Dermis blood vessel endothelial cell (primary cell): ENCODE results near the gene PCDHGB5. TPM values are rescaled to one million over a fixed set of nuclear protein-coding genes. Genes with fewer than 3 reads are reported as not detected.
"Not testable (repeated sequence)": the region's sequence is repeated elsewhere in the genome, so short reads cannot be mapped to it uniquely, and the experiment has no call there.

Experiments used
- DNase-seq: peaks from one replicate; pipeline ENCODE4 v3.0.0; 2010
- total RNA-seq: library from RNA; depleted of rRNA; stranded (reverse); fragments of >200 nt; gene quantifications from 2 replicates; pipeline ENCODE4 v1.2.3, GENCODE V29; 2014

Gene PCDHGB5
- total RNA-seq, 1 donor from 2014 or later = 11.9 TPM

- peak; percentile 83 for DNase-seq
Observed at GRCh38 chr5:141412854-141413539, 15.2 kb downstream of the PCDHGB5 start, which contains the start of gene PCDHGA10. Gene PCDHGA10, plus strand, starts transcription at chr5:141412987. Its CDS starts 189 bp downstream, at chr5:141413176.

DNA sequence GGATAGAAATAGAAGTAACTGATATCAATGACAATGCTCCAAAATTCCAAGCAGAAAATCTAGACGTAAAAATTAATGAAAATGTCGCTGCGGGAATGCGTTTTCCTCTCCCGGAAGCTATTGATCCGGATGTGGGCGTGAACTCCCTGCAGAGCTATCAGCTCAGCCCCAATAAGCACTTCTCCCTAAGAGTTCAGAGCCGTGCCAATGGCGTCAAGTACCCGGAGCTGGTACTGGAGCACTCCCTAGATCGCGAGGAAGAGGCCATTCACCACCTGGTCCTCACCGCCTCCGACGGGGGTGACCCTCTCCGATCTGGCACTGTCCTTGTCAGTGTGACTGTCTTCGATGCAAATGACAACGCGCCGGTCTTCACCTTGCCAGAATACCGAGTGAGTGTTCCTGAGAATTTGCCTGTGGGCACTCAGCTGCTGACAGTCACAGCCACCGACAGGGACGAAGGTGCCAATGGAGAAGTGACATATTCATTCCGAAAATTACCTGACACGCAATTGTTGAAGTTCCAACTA is 15.9 kb downstream of the PCDHGB5 start:
- no peak for DNase-seq

DNA sequence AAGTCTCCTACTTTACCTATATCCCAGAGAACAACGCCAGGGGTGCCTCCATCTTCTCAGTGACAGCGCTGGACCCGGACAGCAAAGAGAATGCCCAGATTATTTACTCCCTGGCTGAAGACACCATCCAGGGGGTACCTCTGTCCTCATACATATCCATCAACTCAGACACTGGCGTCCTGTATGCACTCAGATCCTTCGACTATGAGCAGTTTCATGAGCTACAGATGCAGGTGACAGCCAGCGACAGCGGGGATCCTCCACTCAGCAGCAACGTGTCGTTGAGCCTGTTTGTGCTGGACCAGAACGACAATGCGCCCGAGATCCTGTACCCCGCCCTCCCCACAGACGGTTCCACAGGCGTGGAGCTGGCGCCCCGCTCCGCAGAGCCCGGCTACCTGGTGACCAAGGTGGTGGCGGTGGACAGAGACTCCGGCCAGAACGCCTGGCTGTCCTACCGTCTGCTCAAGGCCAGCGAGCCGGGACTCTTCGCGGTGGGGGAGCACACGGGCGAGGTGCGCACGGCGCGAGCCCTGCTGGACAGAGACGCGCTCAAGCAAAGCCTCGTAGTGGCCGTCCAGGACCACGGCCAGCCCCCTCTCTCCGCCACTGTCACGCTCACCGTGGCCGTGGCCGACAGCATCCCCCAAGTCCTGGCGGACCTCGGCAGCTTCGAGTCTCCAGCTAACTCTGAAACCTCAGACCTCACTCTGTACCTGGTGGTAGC is 17.0 kb downstream of the PCDHGB5 start:
- DNase-seq = not testable (repeated sequence)

- not testable (repeated sequence) for DNase-seq
Observed at GRCh38 chr5:141415275-141415618, 17.5 kb downstream of the PCDHGB5 start.

DNA sequence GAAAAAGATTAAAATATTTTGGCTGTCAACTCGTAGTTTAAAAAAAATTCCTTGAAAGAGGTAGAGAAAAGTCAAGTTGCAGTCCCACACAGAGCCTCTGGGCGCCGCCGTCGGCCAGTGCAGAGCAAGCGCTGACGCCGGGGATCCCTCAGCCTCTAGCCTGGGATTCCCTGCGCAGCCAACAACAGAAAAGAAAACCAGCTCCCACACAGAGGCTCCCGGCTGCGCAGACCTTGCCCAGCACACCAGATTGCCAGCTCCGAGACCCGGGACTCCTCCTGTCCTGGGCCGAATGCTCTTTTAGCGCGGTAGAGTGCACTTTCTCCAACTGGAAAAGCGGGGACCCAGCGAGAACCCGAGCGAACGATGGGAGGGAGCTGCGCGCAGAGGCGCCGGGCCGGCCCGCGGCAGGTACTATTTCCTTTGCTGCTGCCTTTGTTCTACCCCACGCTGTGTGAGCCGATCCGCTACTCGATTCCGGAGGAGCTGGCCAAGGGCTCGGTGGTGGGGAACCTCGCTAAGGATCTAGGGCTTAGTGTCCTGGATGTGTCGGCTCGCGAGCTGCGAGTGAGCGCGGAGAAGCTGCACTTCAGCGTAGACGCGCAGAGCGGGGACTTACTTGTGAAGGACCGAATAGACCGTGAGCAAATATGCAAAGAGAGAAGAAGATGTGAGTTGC is 19.9 kb downstream of the PCDHGB5 start, which contains the start of gene PCDHGB7:
Gene PCDHGB7 (plus strand): TSS at position 184 of the 679 bp plus-strand sequence. CDS start 183 bp downstream, at position 367.
- DNase-seq = peak; percentile 88

- no peak for DNase-seq
Observed at GRCh38 chr5:141419074-141419880, 21.5 kb downstream of the PCDHGB5 start.

GRCh38 chr5:141420855-141421488 is 23.2 kb downstream of the PCDHGB5 start, which contains the start of gene PCDHGA11:
Gene PCDHGA11, plus strand, starts transcription at chr5:141421051. Its CDS starts 177 bp downstream, at chr5:141421228.
- DNase-seq = peak; percentile 88

- no peak for DNase-seq
Observed at GRCh38 chr5:141421489-141421855, 23.7 kb downstream of the PCDHGB5 start.

GRCh38 chr5:141422742-141423291 is 25.1 kb downstream of the PCDHGB5 start:
- DNase-seq = no peak

DNA sequence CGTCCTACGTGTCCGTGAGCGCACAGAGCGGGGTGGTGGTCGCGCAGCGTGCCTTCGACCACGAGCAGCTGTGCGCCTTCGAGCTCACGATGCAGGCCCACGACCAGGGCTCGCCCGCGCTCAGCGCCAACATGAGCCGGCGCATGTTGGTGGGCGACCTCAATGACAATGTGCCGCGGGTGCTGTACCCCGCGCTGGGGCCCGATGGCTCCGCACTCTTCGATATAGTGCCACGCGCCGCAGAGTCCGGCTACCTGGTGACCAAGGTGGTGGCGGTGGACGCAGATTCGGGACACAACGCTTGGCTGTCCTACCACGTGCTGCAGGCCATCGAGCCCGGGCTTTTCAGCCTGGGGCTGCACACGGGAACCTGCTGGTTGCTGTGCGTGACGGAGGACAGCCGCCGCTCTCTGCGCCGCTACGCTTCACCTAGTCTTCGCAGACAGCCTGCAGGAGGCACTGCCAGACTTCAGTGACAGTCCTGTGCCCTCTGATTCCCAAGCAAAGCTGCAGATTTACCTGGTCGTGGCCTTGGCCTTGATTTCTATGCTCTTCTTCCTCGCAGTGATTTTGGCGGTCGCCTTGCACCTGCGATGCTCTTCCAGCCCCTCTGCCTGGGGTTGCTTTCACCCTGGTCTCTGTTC is 30.2 kb downstream of the PCDHGB5 start:
- no peak for DNase-seq

DNA sequence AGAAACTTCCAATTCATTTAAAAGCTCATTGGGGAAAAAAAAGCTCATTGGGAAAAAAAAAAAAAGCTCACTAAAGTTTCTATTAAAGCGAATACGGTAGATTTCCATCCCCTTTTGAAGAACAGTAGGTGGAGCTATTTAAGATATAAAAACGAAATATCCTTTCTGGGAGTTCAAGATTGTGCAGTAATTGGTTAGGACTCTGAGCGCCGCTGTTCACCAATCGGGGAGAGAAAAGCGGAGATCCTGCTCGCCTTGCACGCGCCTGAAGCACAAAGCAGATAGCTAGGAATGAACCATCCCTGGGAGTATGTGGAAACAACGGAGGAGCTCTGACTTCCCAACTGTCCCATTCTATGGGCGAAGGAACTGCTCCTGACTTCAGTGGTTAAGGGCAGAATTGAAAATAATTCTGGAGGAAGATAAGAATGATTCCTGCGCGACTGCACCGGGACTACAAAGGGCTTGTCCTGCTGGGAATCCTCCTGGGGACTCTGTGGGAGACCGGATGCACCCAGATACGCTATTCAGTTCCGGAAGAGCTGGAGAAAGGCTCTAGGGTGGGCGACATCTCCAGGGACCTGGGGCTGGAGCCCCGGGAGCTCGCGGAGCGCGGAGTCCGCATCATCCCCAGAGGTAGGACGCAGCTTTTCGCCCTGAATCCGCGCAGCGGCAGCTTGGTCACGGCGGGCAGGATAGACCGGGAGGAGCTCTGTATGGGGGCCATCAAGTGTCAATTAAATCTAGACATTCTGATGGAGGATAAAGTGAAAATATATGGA is 32.8 kb downstream of the PCDHGB5 start, which contains the start of gene PCDHGA12:
Gene PCDHGA12 (plus strand): TSS at position 176 of the 782 bp plus-strand sequence. CDS start 253 bp downstream, at position 429.
- peak; percentile 87 for DNase-seq

- DNase-seq = peak; percentile 57
Observed at GRCh38 chr5:141431286-141431685, 33.5 kb downstream of the PCDHGB5 start.

GRCh38 chr5:141432308-141432707 is 34.6 kb downstream of the PCDHGB5 start:
- not testable (repeated sequence) for DNase-seq

DNA sequence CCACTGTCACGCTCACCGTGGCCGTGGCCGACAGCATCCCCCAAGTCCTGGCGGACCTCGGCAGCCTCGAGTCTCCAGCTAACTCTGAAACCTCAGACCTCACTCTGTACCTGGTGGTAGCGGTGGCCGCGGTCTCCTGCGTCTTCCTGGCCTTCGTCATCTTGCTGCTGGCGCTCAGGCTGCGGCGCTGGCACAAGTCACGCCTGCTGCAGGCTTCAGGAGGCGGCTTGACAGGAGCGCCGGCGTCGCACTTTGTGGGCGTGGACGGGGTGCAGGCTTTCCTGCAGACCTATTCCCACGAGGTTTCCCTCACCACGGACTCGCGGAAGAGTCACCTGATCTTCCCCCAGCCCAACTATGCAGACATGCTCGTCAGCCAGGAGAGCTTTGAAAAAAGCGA is 35.0 kb downstream of the PCDHGB5 start:
- DNase-seq = not testable (repeated sequence)

DNA sequence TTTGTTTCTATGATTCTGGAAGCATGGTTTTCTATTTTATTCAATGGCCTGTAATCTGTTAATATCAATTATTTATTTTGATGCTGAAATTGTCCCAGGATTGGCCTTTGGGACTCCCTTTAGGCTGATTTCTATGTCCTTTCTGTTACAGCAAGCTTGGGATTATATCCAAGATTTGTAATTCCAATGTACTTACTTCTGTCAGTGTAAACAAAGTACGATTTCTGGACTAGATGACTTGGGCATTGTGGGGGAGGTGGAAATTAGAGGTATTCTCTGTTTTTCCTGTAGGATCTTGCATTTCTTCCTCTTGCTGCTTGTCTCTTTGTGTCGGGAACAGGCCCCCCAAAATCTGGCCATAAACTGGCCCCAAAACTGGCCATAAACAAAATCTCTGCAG is 36.3 kb downstream of the PCDHGB5 start:
- no peak for DNase-seq

GRCh38 chr5:141437221-141437620 is 39.5 kb downstream of the PCDHGB5 start:
- DNase-seq = no peak

DNA sequence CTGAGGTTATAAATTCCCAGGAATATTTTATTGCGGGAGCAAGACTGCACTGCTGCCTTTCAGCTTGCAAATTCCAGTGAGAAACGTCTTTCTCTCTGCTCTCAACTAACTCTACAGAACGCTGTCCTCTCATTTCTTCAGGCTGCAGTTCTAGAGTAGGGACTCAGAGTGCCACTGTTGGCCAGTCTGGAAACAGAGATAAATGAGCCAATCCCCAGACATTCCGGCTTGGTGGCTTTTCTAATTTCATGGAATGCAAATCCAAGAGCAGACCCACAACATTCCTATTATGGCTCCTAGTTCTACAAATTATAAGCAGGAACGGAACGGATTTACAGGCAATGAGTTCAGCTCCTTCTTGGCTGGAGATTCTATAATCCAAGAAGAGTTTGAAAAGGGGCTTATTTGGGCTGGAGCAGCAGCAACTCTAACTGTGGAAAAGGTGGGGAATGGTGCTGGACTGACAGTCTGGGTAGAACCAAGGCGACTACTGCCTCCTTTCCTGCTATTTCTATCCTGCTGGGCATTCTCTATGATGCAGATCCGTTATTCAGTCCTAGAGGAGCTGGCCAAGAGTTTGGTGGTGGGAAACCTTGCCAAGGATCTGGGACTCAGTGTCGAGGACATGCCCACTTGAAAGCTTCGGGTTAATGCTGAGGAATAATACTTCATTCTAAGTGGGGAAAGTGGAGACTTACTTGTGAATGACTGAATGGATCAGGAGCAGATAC is 41.8 kb downstream of the PCDHGB5 start:
- no peak for DNase-seq

GRCh38 chr5:141440341-141440740 is 42.6 kb downstream of the PCDHGB5 start:
- DNase-seq = no peak

DNA sequence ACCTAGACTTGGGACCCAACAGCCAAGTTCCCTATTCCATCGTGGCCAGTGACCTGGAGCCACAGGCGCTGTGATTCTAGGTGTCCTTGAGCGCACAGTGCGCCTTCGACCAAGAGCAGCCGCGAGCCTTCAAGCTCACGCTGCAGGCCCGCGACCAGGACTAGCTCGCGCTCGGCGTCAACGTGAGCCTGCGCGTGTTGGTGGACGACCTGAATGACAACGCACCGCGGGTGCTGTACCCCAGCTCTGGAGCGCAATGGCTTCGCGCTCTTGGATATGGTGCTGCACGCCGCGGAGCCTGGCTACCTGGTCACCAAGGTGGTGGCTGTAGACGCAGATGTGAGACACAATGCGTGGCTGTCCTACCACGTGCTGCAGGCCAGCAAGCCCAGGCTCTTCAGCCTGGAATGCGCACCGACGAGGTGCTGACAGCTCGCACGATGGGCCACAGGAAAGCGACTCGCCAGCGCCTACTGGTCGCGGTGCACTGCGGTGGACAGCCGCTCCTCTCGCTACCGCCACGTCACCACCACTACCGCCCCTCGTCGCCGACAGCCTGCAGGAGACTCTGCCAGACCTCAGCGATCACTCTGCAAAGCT is 43.9 kb downstream of the PCDHGB5 start:
- no peak for DNase-seq
